ENCODE data around the gene EPS15.

DNA sequence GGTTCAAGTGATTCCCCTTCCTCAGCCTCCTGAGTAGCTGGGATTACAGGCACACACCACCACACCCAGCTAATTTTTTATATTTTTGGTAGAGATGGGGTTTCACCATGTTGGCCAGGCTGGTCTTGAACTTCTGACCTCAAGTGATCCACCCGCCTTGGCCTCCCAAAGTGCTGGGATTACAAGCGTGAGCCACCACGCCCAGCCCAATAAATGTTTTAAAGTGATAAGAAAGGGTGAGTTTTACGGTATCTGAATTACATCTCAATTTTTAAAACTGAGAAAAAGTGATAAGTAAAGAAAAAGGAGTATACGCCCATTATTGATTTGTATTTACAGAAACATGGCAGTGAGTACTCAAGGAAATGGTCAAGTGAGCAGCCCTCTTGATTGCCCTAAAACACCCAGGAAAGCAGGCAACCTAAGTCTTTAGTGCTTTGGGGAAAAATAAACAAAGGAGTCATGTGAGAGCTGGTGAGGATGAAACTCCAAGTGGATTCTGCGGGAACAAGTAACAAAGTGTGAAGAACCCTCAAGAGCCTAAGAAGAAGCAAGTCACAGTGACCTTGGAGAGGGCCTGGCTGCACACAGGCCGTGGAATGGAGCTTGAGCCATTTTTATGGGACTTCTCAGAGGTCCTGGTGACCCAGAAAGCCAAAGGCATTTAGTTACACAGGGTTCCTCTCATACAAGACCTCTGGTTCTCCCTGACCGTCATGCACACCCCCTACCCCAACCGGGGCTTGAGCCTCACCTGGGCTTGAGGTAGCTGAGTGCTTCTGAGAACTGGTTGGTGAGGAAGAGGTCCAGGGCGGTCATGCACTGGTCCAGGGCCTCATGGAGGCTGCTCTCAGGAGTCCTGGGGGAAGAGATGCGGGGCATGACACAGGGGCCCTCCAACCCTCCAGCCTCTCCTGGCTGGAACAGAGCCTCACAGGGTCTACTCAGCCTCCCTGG is 197.8 kb downstream of the EPS15 start:
- TF ChIP-seq CTCF (IDR thresholded peaks at IDR 0.05) = no peak
- TF ChIP-seq TCF7L2 (IDR thresholded peaks at IDR 0.05; ENCODE audit: low read depth, low read length) = no peak

Data from Panc1 (cell line).